HUES64 (cell line): ENCODE data around the gene FGF16.

Source experiments
- H3K27ac ChIP-seq: 2 replicates; pipeline ENCODE4 v1.7.0; 2013; ENCODE audit warnings: low read depth, low read length, inconsistent platforms
- H3K27me3 ChIP-seq: 2 replicates; pipeline ENCODE4 v1.6.1; 2013; ENCODE audit warnings: mild to moderate bottlenecking, low read length; ENCODE audit not compliant: insufficient read depth
- H3K36me3 ChIP-seq: 2 replicates; pipeline ENCODE4 v1.6.1; 2013; ENCODE audit warnings: mild to moderate bottlenecking, low read length; ENCODE audit not compliant: insufficient read depth
- H3K4me1 ChIP-seq: 2 replicates; pipeline ENCODE4 v1.6.1; 2013; ENCODE audit warnings: mild to moderate bottlenecking, low read length, moderate library complexity; ENCODE audit not compliant: insufficient read depth
- H3K4me3 ChIP-seq: 2 replicates; pipeline ENCODE4 v1.5.1; 2013; ENCODE audit warnings: mild to moderate bottlenecking, low read length, moderate library complexity
- H3K9ac ChIP-seq: 2 replicates; pipeline ENCODE4 v1.6.1; 2013; ENCODE audit warnings: mild to moderate bottlenecking, low read depth, low read length
- H3K9me3 ChIP-seq: 2 replicates; pipeline ENCODE4 v1.6.1; 2013; ENCODE audit warnings: low read depth, low read length; ENCODE audit not compliant: insufficient read depth
- WGBS: fragments of 150-250, 120-280 bp; methylation state at CpG from one replicate; pipeline ENCODE4 v1.1.7; 2013; ENCODE audit warnings: missing lambda C conversion rate; 5-methylcytosine and 5-hydroxymethylcytosine counted together

Gene FGF16

GRCh38 chrX:77431227-77431626, 16.0 kb upstream of the FGF16 start:
- H3K36me3 ChIP-seq, result no peaks in the 10 kb centered on the region
- no peak overlapping the region for H3K4me3 ChIP-seq
- no peak overlapping the region for H3K27ac ChIP-seq
- no peak overlapping the region for H3K9ac ChIP-seq
- no peaks in the 10 kb centered on the region for H3K27me3 ChIP-seq
- no peaks in the 10 kb centered on the region for H3K9me3 ChIP-seq
- H3K4me1 ChIP-seq, result peaks cover 12% of the 10 kb centered on the region; the same call in 1 of the 2 replicates
- 71% methylated on average over 5 of the region's 5 CpGs for WGBS

GRCh38 chrX:77433001-77433400, 14.2 kb upstream of the FGF16 start:
- no peaks in the 10 kb centered on the region for H3K27me3 ChIP-seq
- WGBS, result no CpG with 5 or more reads among the region's 1 CpG
- H3K4me1 ChIP-seq, result peaks cover 12% of the 10 kb centered on the region; the same call in 1 of the 2 replicates
- no peaks in the 10 kb centered on the region for H3K9me3 ChIP-seq
- H3K36me3 ChIP-seq, result no peaks in the 10 kb centered on the region
- H3K27ac ChIP-seq, result no peak overlapping the region
- no peak overlapping the region for H3K4me3 ChIP-seq
- no peak overlapping the region for H3K9ac ChIP-seq

GRCh38 chrX:77434962-77435361, 12.2 kb upstream of the FGF16 start:
- Histone ChIP-seq H3K27me3 (no peaks in the 10 kb centered on the region), H3K9me3 (no peaks in the 10 kb centered on the region), H3K4me1 (peaks cover 12% of the 10 kb centered on the region; the same call in 1 of the 2 replicates), H3K27ac (no peak overlapping the region), H3K9ac (no peak overlapping the region), H3K4me3 (no peak overlapping the region), H3K36me3 (no peaks in the 10 kb centered on the region)
- 97% methylated on average over 2 of the region's 3 CpGs for WGBS

- Histone ChIP-seq H3K9ac (no peak overlapping the region), H3K36me3 (no peaks in the 10 kb centered on the region), H3K27ac (no peak overlapping the region), H3K9me3 (no peaks in the 10 kb centered on the region), H3K27me3 (no peaks in the 10 kb centered on the region), H3K4me3 (no peak overlapping the region), H3K4me1 (0 out of 2 replicates have a peak, but pooled peaks cover 7% of the 10 kb centered on the region)
These were observed 10.9 kb upstream of the FGF16 start for GRCh38 chrX:77436271-77436670.

- Histone ChIP-seq H3K9me3 (no peaks in the 10 kb centered on the region), H3K9ac (no peak overlapping the region), H3K36me3 (no peaks in the 10 kb centered on the region), H3K4me1 (0 out of 2 replicates have a peak, but pooled peaks cover 3% of the 10 kb centered on the region), H3K27me3 (no peaks in the 10 kb centered on the region), H3K27ac (no peak overlapping the region), H3K4me3 (no peak overlapping the region)
- 96% methylated on average over 1 of the region's 1 CpG for WGBS
These were observed 10.5 kb upstream of the FGF16 start for GRCh38 chrX:77436682-77437081.

GRCh38 chrX:77440330-77440729, 6.9 kb upstream of the FGF16 start:
- Histone ChIP-seq H3K9ac (no peak overlapping the region), H3K27ac (no peak overlapping the region), H3K4me3 (no peak overlapping the region), H3K4me1 (no peaks in the 10 kb centered on the region), H3K27me3 (no peaks in the 10 kb centered on the region), H3K9me3 (no peaks in the 10 kb centered on the region), H3K36me3 (no peaks in the 10 kb centered on the region)
- WGBS, result 100% methylated on average over 1 of the region's 4 CpGs

- Histone ChIP-seq H3K9me3 (no peaks in the 10 kb centered on the region), H3K9ac (no peak overlapping the region), H3K4me3 (no peak overlapping the region), H3K27me3 (peaks cover 5% of the 10 kb centered on the region; the same call in 1 of the 2 replicates), H3K36me3 (no peaks in the 10 kb centered on the region), H3K4me1 (no peaks in the 10 kb centered on the region), H3K27ac (no peak overlapping the region)
- no CpG with 5 or more reads among the region's 1 CpG for whole genome bisulfite sequencing
These were observed 6.2 kb upstream of the FGF16 start for GRCh38 chrX:77441033-77441432.

GRCh38 chrX:77441479-77441878, 5.7 kb upstream of the FGF16 start:
- H3K4me1 ChIP-seq, result no peaks in the 10 kb centered on the region
- H3K36me3 ChIP-seq, result no peaks in the 10 kb centered on the region
- H3K9ac ChIP-seq, result no peak overlapping the region
- H3K9me3 ChIP-seq, result no peaks in the 10 kb centered on the region
- peaks cover 10% of the 10 kb centered on the region for H3K27me3 ChIP-seq
- no peak overlapping the region for H3K27ac ChIP-seq
- H3K4me3 ChIP-seq, result no peak overlapping the region

- 71% methylated on average over 1 of the region's 1 CpG for WGBS
- Histone ChIP-seq H3K27ac (no peak overlapping the region), H3K27me3 (peaks cover 22% of the 10 kb centered on the region), H3K9me3 (no peaks in the 10 kb centered on the region), H3K4me1 (no peaks in the 10 kb centered on the region), H3K36me3 (no peaks in the 10 kb centered on the region), H3K9ac (no peak overlapping the region), H3K4me3 (no peak overlapping the region)
These were observed 4.5 kb upstream of the FGF16 start for GRCh38 chrX:77442728-77443127.

GRCh38 chrX:77444075-77444474, 3.1 kb upstream of the FGF16 start:
- WGBS, result no CpG with 5 or more reads among the region's 1 CpG
- Histone ChIP-seq H3K9me3 (no peaks in the 10 kb centered on the region), H3K4me1 (no peaks in the 10 kb centered on the region), H3K4me3 (no peak overlapping the region), H3K27ac (no peak overlapping the region), H3K9ac (no peak overlapping the region), H3K36me3 (no peaks in the 10 kb centered on the region), H3K27me3 (peaks cover 32% of the 10 kb centered on the region)

GRCh38 chrX:77444545-77444944, 2.6 kb upstream of the FGF16 start:
- WGBS, result 67% methylated on average over 3 of the region's 3 CpGs
- no peaks in the 10 kb centered on the region for H3K9me3 ChIP-seq
- H3K4me3 ChIP-seq, result no peak overlapping the region
- H3K4me1 ChIP-seq, result no peaks in the 10 kb centered on the region
- no peaks in the 10 kb centered on the region for H3K36me3 ChIP-seq
- no peak overlapping the region for H3K9ac ChIP-seq
- H3K27ac ChIP-seq, result no peak overlapping the region
- peaks cover 32% of the 10 kb centered on the region for H3K27me3 ChIP-seq

- Histone ChIP-seq H3K36me3 (no peaks in the 10 kb centered on the region), H3K4me3 (peak overlapping the region; percentile 73), H3K9ac (peak overlapping the region; percentile 69), H3K27me3 (peaks cover 32% of the 10 kb centered on the region), H3K9me3 (no peaks in the 10 kb centered on the region), H3K4me1 (no peaks in the 10 kb centered on the region), H3K27ac (no peak overlapping the region)
- WGBS, result 7% methylated on average over 27 of the region's 27 CpGs
These were observed 1.1 kb upstream of the FGF16 start for GRCh38 chrX:77446029-77446585.
